ENCODE measurements around the gene SCG2.
"Not testable (repeated sequence)": the region's sequence is repeated elsewhere in the genome, so short reads cannot be mapped to it uniquely, and the experiment has no call there.

The SCG2 gene

DNA sequence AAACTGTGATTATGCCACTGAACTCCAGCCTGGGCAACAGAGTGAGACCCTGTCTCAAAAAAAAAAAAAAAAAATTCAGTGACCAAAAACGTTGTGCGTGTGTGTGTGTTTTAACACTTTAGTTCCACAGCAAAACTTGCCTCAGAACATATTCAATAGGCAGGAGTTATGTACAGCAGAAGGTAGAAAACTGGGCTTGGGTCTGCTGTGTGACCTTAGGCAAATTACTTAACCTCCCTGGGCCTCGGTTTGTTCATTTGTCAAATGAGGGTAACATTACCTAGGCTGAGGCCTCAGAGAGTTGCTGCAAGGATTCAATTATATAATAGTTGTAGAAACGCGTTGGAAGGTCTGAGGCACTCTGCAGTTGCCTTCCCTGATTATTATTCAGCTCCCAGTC, 10.3 kb upstream of the SCG2 start:
- DNase-seq (ENCODE audit: low read depth, low spot score), result no peak

DNA sequence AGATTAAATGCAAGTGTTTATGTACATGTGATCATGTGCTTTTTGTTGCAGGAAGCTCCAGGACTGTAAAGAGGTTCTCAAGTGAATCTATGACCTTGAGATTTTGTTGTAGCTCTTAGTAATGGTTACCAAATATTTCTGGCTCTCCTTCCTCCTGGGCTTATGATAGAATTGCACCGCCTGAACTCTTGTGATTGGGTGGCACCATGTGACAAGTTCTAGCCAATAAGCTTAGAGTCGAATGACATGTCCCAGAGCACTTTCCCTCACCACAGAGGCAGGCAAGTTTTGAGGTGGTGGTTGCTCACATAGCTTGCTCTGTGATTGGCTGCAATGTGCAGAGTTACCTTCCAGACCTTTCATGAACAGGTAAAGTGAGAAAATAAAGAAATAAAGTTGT, 8.9 kb upstream of the SCG2 start:
- DNase-seq (ENCODE audit: low read depth, low spot score), result no peak

DNA sequence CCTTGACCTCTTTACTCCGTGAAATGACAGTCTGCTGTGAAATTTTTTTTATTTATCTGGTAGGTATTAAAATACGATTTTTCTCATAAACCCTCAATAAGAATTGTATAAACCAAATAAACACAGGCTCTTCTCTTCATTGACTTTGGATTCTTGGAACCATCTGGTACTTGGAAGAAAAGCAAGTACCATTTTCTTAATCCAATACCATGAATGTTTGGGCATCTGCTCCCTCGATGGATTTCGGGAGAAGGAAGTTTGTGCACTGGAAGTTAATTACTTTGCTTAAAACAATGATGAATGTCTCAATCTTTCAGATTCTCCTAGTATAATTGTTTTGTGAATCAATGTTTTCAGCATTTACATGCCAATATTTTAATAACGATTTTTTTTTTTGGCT, 5.3 kb upstream of the SCG2 start:
- DNase-seq (ENCODE audit: low read depth, low spot score), result no peak

DNA sequence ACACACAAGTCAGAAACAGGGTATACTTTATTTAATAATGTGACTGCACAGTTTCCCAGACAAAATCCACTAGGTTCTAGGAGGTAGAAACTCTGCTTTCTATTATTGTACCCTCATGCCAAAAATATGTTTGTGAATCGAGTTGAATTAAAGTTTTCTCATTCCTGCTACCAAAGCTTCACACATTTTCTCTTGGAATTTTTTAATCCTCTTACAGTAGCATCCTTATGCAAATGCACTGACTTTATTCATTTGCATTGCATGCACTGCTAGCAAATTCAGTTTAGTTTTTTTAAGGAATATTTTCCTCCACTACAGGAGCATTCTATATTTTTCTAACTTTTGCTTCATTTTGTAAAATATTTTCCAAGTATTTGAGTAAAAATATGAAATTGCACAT, 4.8 kb upstream of the SCG2 start:
- DNase-seq (ENCODE audit: low read depth, low spot score), result no peak

DNA sequence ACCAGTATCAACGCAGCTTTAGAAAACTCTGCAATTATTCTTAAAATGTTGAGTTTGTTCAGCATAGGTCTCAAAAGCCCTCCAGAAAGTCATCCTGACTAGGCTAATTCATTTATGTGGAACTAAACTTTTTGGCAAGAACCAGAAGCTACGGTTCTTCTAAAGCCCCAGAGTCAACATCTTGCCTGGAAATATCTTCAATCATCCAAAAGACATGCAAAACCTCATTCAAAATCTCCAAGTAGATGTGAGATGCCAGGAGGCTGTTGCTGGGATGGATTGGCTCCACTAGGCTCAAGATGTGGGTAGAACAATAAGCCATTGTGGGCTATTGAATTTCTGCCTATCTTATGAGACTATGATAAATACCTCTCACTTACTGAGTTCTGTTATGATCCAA, 2.1 kb upstream of the SCG2 start:
- DNase-seq (ENCODE audit: low read depth, low spot score), result no peak

DNA sequence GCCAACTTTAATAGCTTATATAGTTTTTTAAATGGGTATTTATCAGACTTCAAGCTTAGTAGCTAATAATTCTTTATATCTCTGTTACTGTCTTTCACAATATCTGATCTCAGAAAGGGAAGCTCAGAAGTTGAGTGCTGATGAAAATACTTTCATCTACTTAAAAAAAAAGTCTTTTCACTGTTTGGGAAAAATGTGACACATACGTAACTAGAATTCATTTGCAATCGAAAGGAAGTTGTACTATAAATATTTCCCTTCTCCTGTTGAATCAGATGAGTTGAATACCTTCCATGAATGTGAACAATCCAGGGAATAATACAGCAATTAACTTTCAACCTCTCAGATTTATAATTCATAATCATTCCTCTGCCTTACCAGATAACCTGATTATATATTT, 811 bp upstream of the SCG2 start:
- no peak for DNase-seq (ENCODE audit: low read depth, low spot score)

DNA sequence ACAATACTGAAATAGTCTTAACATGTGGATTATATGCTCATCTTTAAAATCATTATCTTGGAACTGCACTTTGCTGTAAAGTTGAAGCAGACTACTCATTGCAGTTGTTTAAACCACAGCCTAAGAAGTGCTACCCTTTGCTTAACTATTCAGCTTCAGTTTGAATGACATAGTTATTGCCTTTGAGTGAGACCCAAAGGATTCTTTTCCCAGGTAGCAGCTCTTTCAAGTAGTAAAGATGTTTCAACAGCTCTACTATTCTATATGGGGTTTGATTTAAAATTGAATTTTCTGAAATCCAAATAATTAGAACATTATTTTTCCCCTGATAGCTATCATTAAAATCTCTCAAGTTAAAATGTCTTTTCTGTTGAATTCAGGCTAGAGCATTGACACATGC, 1.1 kb downstream of the SCG2 start:
- no peak for DNase-seq (ENCODE audit: low read depth, low spot score)

DNA sequence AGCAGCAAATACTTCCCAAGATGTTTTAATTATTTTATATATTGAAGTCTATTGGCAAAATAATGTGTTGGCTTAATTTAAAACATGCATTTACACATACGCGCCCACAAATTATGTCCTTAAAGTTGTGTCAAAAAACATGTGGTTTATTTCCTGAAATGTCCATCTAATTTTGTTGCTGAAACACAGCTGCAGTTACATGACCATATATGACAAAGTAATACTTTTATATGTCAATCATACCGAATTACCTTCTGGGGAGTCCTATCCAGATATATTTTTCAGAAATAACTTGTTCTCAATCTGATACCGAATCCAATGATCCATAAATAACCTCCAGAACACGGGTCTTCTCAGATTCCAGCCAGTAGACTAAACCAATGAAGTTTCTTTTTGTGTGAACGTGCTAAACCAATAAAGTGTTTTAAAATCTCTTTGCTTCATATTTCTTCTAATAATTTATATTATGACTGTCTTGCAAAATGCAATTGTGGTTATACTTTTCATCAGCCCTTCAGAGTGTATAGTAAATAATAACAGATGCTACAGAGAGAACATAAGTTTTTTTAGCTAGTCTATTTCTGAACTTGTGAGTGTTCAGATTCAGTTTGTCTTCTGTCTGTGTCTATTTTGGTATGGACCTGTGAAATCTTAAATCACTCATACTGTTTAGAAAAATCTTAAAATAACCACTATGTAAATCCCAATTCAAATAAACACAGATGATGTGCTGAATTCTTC, 2.4 kb downstream of the SCG2 start:
- DNase-seq (ENCODE audit: low read depth, low spot score), result no peak

DNA sequence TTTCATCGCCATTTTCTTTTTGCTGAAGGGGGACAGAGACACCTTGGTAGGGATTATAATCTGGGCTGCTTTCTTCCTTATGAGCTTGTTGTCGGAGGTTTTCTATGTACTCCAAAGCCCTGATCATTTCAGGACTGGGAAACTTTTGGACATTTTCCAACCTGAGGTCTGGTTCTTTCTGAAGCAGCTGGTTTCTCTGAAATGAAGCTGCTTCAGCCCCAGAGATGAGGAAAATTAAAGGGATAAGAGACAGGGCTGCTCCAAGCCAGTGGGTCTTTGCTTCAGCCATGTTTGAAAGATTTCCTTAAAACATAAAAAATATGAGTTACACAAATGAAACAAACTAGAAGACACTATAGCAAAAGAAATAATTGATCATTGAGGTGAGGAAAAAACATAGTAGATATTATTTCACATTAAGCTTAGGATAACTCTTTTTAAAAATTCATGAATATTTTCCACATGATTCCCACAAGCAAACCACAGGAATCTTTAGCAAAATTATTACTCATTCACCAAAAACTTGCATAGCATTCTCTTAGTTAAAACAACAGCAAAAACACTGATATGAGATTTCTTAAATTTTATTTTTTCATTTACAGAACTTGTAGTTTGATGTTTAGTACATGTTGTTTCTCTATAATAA, 3.0 kb downstream of the SCG2 start:
- DNase-seq (ENCODE audit: low read depth, low spot score), result no peak

DNA sequence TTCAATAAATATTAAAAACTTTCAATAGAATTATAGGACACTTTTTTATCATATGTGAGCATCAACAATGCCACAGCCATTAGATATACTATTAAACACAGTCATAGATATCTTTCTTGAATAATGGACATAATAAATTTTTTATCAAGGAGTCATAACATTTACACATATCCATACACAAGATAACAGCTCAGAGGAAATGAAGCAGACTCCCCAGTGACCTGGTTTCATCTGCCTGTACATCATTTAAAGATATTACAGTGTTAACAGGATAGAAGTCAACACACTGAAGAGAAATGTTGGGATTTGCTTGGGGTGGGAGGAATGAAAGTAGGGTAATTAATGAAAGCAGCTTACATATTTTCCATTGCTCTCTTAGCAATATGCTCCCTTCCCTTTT, 5.1 kb downstream of the SCG2 start:
- DNase-seq (ENCODE audit: low read depth, low spot score), result no peak

DNA sequence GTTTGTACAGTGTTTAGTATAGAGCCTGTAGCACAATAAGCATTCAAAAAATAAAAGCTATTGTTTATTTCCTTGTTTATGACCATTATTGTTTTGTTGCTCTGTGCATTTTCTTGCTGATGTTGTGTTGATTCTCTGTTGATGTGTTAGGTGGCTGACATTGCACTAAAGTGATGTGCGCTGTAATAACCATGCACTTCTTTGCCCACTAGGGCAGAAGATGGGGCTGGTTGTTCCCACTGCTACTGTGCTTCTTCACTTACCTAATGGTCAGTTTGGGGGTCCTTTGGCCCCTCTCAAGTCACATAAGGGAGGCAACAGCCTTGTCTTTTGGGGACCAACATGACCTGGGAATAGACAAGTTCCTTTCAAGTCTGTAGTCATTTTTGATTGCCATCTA, 6.0 kb downstream of the SCG2 start:
- no peak for DNase-seq (ENCODE audit: low read depth, low spot score)

DNA sequence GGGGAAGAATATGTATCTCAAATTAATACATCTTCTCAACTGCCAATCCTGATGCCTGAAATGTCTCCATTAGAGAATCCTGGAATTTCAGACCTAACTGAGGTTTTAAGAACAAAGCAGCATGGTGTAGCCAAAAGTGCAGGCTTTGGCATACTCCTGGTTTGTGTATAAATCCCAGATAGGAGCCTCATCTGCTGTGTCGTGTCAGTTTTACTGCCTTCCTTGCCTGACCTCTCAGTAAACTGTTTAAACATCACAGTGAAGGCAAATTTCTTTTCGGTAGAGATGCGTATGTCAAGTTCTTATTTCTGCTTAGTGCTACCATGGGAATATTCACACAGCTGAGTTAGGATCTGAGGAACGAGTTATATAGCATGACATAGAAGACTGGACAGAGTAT, 7.3 kb downstream of the SCG2 start:
- no peak for DNase-seq (ENCODE audit: low read depth, low spot score)

DNA sequence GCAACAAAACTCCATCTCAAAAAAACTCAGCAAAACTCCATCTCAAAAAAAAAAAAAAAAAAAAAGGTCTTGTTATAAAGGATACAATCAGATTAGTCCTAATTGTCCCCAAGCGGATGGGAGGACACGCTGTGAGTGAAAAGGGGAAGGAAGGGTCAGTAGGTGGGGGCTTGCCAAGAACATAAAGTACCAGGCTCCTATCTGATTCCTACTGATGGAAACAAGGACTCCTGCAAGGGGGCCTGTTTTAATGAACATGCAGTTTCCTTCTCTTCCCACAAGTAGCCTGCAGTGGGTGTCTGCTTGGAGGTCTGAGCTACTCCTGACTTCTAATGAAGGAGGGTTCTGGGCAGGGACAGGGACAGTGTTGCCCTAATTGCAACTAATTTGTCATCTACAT, 7.9 kb downstream of the SCG2 start:
- DNase-seq (ENCODE audit: low read depth, low spot score), result no peak

DNA sequence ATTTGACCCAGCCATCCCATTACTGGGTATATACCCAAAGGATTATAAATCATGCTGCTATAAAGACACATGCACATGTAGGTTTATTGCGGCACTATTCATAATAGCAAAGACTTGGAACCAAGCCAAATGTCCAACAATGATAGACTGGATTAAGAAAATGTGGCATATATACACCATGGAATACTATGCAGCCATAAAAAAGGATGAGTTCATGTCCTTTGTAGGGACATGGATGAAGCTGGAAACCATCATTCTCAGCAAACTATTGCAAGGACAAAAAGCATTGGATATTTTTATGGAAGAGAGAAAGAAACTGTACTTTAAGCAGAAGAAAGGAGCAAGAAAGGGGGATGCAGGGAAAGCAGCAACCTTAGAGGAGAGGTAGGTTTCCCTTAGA, 9.5 kb downstream of the SCG2 start:
- not testable (repeated sequence) for DNase-seq (ENCODE audit: low read depth, low spot score)

DNA sequence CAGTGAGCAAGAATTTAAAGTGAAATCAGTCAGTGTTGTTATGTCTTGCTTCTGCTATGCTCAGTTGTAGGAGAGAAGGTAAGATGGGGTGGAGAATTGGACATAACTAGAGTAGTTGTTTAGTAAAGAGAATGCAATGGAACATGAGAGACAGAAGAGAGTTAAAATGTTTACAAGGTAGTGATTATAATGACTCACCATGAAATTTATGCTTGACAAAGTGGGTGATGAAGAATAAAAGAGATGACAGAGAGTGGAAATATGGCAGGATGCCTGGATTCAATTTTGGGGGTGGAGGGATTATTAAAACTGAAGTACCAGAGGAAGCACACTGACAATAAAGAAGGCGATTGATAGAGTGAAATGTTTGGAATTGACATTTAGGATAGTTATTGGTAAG, 10.6 kb downstream of the SCG2 start:
- DNase-seq (ENCODE audit: low read depth, low spot score), result no peak

DNA sequence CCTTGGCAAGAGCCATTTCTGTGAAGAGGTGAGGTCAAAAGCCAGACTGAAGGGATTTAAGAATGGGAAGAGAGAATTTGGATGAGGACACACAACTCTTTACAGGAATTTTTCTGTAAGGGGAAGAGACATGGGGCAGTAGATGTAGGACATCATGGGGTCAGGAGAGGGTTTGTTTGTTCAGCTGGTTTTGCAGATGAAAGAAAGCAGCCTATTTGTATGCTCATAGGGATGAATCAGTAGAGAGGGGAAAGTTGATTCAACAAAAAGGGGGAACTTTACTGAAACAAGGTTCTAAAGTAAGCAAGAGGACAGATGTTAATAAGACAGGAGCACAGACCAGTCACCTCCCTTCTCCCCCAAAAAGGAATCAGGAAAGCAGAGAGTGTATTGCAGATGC, 11.2 kb downstream of the SCG2 start:
- DNase-seq (ENCODE audit: low read depth, low spot score), result no peak

DNA sequence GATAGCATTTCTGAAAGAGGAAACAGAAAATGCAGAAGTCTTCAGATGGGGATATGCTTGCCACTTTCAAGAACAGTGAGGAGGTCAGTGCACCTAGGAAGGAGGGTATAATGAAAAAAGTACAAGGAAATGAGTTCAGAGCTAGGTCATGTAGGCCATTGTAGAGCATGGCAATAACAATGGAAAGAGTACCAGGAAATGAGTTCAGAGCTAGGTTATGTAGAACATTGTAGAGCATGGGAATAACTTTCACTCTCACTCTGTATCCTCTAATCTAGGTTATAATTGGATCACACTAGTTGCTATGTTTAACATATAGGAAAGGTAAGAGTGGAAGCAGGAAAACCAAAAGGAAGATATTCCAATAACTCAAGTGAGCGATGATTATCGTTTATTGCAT, 12.3 kb downstream of the SCG2 start:
- no peak for DNase-seq (ENCODE audit: low read depth, low spot score)

DNA sequence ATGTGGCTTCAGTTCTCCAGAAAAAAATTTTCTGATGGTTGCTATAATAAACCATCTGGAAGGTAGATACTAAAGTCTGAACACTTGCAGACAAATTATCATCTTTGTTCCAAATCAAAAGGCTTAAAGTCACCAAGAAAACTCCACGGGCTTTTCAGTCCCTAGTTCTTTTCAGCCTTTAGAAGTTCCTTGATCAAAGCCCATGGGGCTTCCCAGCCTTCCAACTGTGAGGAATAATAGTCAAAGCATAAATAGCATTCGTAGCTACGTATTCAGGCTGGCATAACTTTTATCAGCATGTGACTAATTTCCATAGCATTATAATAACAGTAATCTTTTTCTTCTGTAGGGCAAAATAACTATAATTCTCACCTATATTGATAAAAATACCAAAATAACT, 13.9 kb downstream of the SCG2 start:
- DNase-seq (ENCODE audit: low read depth, low spot score), result no peak

DNA sequence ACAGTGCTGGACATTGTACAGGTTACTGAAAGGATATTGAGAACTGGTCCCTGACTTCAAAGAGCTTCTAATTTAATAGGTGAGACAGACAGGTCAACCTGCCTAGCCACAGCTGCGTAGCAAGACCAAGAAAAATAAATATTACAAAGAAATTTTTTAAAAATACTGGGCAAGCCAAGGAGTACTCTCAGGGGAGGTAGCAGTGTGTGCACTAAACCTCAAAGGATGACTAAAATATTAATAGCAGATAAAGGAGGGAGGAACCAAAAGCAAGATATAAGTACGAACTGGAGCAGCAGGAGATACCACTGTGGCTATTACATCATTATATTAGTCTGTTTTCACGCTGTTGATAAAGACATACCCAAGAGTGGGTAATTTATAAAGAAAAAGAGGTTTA, 14.9 kb downstream of the SCG2 start:
- no peak for DNase-seq (ENCODE audit: low read depth, low spot score)

DNA sequence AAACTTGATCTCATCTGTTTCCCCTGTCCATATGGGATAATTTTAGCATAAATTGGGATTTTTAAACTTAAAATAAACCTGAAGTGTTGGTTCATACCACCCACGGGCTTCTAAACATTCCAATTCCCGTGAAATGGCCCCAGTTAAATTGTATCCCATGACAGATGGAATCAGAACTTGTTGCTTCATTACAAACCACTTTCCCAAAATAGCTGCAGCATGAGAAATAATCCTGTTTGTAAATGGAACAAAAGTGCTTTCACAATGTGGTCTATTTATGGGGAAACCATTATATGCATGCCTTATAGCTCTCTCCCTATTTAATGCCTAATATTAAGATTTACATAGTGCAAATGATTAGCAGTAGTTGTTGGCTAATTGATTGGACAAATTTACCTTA, 15.9 kb downstream of the SCG2 start:
- DNase-seq (ENCODE audit: low read depth, low spot score), result no peak

DNA sequence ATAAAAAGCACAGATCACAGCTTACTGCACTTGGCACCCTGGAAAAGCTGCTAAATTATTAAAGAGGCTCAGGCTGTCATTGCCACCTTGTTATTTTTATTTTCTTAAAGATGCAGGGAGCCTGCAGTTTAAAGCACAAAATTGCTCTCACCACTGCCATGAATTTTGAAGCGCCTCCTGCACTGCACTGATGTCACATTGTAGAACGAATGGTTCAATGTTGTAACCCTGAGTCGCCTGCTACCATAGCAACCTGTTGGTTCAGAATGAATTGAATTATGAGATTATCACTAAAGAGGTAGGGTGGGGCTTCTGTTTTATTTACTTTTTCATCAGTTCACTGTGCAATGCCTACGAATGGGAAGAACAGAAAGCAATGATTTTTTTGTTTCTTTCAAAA, 16.5 kb downstream of the SCG2 start:
- no peak for DNase-seq (ENCODE audit: low read depth, low spot score)

DNA sequence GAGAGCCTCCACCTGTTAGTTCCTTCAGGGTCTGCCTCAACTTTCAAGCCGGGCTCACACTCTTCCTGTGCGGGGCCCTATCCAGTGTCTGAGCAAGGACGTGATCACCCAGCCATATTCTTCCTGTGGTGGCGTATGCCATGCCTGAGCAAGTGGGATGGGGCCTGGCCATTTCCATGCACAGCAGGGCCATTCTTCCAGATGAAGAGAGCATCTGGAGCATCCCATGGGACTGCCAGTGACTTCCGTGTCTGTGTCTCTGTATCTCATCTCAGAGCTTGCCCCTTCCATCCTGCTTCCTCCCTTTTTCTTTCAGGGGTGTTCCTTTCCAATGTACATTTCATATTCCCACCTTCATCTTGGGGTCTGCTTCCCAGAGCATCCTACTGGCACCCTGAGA, 20.2 kb downstream of the SCG2 start:
- no peak for DNase-seq (ENCODE audit: low read depth, low spot score)

DNA sequence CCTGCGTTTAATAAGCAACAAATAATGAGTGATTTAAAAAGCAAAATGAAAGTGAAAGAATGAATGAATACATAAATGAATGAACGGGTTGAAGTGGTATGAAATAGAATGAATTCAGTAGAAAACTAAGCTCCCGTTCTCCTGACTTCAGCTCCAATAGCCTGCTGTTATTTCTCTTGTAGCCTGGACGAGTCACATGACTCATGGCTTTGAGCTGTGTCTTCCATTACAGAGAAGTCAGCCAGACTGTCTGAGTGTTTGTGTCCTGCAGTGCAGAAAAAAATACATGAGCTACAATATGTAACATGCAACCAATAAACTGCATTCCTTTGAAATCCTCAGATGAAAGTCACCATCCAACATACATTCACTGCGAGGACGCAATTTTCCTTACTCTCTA, 21.2 kb downstream of the SCG2 start:
- DNase-seq (ENCODE audit: low read depth, low spot score), result no peak

DNA sequence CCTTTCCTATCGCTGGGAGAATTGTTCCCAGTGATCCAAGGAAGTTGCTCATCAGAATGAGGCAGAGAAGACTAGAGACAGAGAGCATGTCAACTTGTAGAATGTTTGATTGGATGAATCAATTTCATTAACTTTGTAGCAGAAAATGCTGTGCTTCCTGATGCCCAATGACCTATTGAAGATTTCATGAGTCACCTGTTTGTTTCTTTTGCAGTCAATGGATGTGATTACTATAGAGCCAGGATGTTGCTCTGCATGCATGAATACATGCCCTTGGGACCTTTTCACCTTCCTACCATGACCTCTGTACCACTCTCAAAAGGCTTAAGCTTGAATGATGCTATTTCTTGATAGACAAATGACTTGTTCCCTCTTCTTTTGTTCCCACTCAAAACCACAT, 23.3 kb downstream of the SCG2 start:
- no peak for DNase-seq (ENCODE audit: low read depth, low spot score)
